ENCODE data around the gene SYCP3. TPM values are rescaled to one million over a fixed set of nuclear protein-coding genes. Genes with fewer than 3 reads are reported as not detected.

SYCP3 gene
- total and polyA plus RNA-seq, 2 donors from 2014 or later: 0.25 to 0.54 TPM

DNA sequence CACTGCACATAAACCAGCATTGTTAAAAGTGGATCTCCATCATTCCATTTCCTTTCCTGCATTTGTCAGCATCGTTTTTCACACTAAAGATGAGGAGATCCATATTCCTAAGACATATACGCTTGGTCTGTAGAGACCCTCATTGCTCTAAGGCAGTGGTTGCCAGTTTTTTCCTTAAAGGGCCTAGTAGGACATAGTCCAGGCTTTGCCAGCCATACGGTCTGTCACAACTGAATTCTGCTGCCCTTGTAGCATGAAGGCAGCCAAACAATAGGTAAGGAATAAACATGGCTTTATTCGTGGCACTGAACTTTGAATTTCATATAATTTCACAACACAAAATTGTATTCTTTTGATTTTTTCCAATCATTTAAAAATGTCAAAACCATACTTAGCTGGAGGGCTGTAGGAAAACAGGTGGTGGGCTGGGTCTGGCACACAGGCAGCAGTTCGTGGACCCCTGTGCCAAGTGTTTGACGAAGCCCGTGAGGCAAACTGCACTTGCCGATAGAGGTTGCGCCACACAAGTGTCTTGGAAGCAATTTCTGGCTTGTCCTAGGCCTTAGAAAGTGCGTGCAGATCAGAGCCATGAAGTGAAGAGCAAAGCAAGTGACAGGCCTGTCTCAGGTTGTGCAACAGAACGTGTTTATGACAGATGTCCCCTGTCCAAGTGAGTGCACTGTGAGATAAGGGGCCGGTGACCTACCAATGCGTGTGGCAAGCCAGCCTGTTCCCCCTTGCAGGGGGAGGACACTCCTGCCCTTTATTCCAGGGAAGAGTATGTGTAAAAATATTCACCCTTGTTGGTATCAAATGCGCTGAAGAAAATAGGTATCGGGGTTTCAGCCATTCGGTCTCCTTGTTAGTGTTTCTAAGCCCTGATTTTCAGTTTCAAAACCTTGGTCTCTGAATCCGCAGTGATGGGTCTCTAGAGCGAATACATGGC is 42.7 kb downstream of the SYCP3 start:
- Histone ChIP-seq H3K9me3 (ENCODE audit: control insufficient read depth in 2 of 3, insufficient read depth in 1 of 3, low read length in 3 of 3) (no peaks in the 10 kb centered on the region), H3K4me1 (ENCODE audit: control insufficient read depth in 2 of 3, insufficient read depth in 2 of 3, low read depth in 1 of 3, low read length in 3 of 3) (peaks cover 0 to 6% (median 0%) of the 10 kb centered on the region in 3 donors), H3K27me3 (ENCODE audit: control insufficient read depth, insufficient read depth, low read length) (no peaks in the 10 kb centered on the region), H3K9ac (ENCODE audit: low read length in 3 of 3) (peak overlapping the region; percentile 43 to 74 (median 60)), H3K4me3 (ENCODE audit: low read length in 3 of 3) (peak overlapping the region; percentile 58 to 83 (median 75)), H3K36me3 (ENCODE audit: control insufficient read depth in 2 of 3, insufficient read depth in 3 of 3, low read length in 3 of 3) (no peaks in the 10 kb centered on the region), H3K27ac (ENCODE audit: low read depth in 2 of 2, low read length in 2 of 2) (peak overlapping the region; percentile 87 to 94)
- DNase-seq (peak in 2 of 5 donors; percentile 13 to 45), FAIRE-seq (no peak)
- intact Hi-C loops (cut with DNase I): no loop called here
- TF ChIP-seq, protein P1, sequence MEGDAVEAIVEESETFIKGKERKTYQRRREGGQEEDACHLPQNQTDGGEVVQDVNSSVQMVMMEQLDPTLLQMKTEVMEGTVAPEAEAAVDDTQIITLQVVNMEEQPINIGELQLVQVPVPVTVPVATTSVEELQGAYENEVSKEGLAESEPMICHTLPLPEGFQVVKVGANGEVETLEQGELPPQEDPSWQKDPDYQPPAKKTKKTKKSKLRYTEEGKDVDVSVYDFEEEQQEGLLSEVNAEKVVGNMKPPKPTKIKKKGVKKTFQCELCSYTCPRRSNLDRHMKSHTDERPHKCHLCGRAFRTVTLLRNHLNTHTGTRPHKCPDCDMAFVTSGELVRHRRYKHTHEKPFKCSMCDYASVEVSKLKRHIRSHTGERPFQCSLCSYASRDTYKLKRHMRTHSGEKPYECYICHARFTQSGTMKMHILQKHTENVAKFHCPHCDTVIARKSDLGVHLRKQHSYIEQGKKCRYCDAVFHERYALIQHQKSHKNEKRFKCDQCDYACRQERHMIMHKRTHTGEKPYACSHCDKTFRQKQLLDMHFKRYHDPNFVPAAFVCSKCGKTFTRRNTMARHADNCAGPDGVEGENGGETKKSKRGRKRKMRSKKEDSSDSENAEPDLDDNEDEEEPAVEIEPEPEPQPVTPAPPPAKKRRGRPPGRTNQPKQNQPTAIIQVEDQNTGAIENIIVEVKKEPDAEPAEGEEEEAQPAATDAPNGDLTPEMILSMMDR (IDR thresholded peaks at IDR 0.05; ENCODE audit: borderline replicate concordance, extremely low read depth, insufficient read depth): no peak

DNA sequence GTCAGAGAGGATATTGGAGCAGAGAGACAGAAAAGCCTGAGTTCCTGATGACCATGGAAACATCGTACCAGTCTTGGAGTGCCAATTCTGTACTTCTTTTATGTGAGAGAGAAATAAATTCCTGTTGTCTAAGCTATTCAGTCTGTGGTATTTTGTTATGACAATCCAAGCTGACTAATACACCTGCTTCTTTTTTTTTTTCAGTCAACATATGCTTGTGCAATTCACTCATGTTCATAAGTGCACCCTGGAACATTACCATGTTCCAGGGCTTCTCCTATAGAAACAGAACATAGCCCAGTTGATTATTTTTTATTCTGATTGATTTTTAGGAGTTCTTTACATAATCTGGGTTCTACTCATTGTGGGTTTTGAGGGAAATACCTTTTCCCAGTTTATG is 43.6 kb downstream of the SYCP3 start:
- H3K27ac ChIP-seq (ENCODE audit: low read depth in 2 of 2, low read length in 2 of 2): no peak overlapping the region
- no peaks in the 10 kb centered on the region for H3K36me3 ChIP-seq (ENCODE audit: control insufficient read depth in 2 of 3, insufficient read depth in 3 of 3, low read length in 3 of 3)
- no peak for DNase-seq
- no peak overlapping the region for H3K9ac ChIP-seq (ENCODE audit: low read length in 3 of 3)
- TF ChIP-seq, protein P1 (IDR thresholded peaks at IDR 0.05; ENCODE audit: borderline replicate concordance, extremely low read depth, insufficient read depth): no peak
- no peak overlapping the region for H3K4me3 ChIP-seq (ENCODE audit: low read length in 3 of 3)
- no peak for FAIRE-seq
- H3K27me3 ChIP-seq (ENCODE audit: control insufficient read depth, insufficient read depth, low read length): no peaks in the 10 kb centered on the region
- intact Hi-C loops (cut with DNase I): no loop called here
- H3K4me1 ChIP-seq (ENCODE audit: control insufficient read depth in 2 of 3, insufficient read depth in 2 of 3, low read depth in 1 of 3, low read length in 3 of 3): peaks cover 0 to 5% (median 0%) of the 10 kb centered on the region in 3 donors
- no peaks in the 10 kb centered on the region for H3K9me3 ChIP-seq (ENCODE audit: control insufficient read depth in 2 of 3, insufficient read depth in 1 of 3, low read length in 3 of 3)

DNA sequence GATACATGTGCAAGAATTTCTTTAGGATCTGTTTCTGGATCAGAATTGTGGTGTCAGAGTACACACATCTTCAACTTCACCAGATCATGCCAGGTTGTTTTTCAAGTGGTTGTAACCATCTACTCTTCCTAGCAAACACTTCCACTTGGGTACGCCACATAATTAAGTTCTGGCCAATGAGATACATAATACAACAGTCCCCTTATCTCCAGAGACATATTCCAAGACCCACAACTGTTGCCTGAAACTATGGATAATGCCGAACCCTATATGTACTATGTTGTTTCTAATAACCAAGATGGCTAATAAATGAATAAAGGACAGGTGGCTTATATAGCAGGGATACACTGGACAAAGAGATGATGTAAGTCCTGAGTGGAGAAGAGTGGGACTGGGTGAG is 44.3 kb downstream of the SYCP3 start:
- no peaks in the 10 kb centered on the region for H3K27me3 ChIP-seq (ENCODE audit: control insufficient read depth, insufficient read depth, low read length)
- H3K9me3 ChIP-seq (ENCODE audit: control insufficient read depth in 2 of 3, insufficient read depth in 1 of 3, low read length in 3 of 3): no peaks in the 10 kb centered on the region
- peaks cover 0 to 5% (median 0%) of the 10 kb centered on the region in 3 donors for H3K4me1 ChIP-seq (ENCODE audit: control insufficient read depth in 2 of 3, insufficient read depth in 2 of 3, low read depth in 1 of 3, low read length in 3 of 3)
- TF ChIP-seq, protein P1 (IDR thresholded peaks at IDR 0.05; ENCODE audit: borderline replicate concordance, extremely low read depth, insufficient read depth): no peak
- H3K27ac ChIP-seq (ENCODE audit: low read depth in 2 of 2, low read length in 2 of 2): no peak overlapping the region
- no peak overlapping the region for H3K9ac ChIP-seq (ENCODE audit: low read length in 3 of 3)
- H3K4me3 ChIP-seq (ENCODE audit: low read length in 3 of 3): no peak overlapping the region
- DNase-seq (no peak), FAIRE-seq (no peak)
- intact Hi-C loops (cut with DNase I): no loop called here
- no peaks in the 10 kb centered on the region for H3K36me3 ChIP-seq (ENCODE audit: control insufficient read depth in 2 of 3, insufficient read depth in 3 of 3, low read length in 3 of 3)

Measured in kidney (tissue), 14 donors.